AG20443 (cell line): ENCODE results near the gene NFATC1.

Source experiments
- DNase-seq: peaks from one replicate; pipeline ENCODE4 v3.0.0; 2012; ENCODE audit warnings: low spot score, mixed read lengths

NFATC1 gene

GRCh38 chr18:79522451-79523205, 126.9 kb downstream of the NFATC1 start:
- DNase-seq, result no peak

DNA sequence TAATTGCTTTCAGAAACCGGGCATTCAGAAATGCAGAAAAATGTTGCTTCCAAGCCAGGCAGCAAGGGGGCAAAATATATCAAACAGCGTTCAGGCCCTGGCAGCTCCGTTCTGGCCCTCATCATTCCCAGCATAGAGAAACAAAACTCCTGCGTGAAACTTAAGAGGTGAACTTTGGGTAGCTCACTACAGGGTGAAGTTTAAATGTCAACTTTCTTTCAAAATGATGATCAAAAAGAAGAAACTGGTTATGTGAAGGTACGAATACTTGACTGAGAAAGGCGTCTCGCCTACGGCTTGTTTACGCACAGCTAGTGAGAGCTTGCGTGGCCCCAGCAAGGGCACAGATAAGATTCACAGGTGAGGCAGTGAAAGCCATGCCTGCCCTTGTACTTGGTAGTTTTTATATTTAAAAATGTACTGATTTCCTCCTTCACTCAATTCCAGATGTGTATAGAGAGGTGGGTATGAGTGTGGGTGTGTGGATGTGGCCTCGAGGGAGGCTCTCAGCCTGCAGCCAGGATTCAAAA, 127.5 kb downstream of the NFATC1 start:
- DNase-seq, result no peak

DNA sequence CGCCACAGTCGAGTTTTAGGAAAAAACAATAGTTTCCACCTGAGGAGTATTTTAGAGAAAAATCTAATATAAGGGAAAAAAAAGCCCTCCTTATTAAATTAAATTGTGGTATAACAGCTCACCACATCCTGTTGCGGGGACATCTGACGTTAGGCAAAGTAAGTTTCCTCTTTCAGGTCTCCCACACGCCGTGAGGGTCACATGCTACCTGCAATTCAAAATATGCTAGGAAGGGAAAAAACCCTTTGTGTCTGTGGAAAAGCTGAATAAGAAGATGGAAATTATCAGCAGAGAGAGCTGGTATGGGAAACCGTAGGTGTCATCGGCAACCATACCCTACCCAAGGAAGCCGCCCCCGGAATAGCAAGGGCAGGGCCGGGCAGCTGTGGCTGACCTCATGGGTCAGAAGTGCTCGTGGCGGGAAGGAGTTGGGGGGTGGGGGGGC, 128.0 kb downstream of the NFATC1 start:
- DNase-seq, result no peak

DNA sequence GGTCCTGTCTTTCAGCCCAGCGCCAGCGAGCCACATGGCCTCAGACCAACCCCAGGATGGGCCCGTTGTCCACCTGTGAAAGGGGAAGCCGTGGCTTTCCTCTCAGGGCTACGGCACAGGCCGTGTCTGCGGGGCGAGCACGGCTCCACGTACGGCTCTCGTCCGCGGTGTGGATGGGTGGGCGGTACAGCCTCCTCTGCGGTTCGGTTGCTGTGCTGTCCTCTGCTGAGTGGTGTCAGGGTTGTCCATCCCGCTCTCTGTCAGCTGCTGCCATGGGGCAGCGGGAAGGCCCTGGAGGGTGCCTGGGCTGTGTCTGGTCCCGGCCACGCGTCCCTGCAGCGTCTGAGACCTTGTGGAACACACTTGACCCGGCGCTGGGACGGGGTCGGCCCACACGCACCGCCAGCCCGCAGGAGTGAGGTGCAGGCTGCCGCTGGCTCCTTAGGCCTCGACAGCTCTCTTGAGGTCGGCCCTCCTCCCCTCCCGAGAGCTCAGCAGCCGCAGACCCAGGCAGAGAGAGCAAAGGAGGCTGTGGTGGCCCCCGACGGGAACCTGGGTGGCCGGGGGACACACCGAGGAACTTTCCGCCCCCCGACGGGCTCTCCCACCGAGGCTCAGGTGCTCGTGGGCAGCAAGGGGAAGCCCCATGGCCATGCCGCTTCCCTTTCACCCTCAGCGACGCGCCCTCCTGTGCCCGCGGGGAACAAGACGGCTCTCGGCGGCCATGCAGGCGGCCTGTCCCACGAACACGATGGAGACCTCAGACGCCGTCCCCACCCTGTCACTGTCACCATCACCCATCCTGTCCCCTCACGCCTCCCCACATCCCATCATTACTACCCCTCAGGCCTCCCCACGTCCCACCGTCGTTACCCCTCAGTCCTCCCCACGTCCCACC, 128.7 kb downstream of the NFATC1 start:
- DNase-seq, result no peak

GRCh38 chr18:79525556-79526467, 130.1 kb downstream of the NFATC1 start:
- peak; percentile 82 for DNase-seq

- no peak for DNase-seq
Observed at GRCh38 chr18:79526468-79527460, 131.0 kb downstream of the NFATC1 start.

DNA sequence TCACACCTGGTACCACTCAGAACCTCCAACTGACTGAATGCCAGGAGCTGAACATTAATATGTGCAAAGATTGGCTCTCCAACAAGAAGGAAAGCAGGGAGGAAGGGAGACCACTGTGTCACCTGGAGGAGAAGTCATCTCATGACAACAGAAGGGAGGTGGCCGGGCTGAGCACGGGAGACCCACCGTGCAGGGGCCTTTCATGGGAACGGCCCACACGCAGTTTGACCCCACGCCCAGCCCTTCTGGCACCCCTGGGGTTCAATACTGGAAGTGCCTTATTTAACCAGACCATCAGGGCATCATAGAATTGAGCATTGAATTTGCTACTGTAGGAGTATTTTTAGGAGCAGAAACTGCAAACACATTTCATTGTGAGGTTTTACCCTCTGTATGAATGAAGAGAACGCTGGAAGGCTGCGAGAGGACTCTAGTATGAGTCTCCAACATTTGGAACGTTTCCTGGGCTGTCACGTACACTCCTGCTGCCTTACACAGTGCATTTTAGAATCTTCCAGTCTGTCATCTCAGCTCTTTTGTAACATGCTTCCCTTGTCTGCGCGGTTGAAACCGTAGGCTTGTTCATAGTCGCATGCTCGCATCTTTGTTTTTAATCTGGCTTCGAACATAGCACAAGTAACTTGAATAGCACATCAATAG, 132.1 kb downstream of the NFATC1 start:
- no peak for DNase-seq

DNA sequence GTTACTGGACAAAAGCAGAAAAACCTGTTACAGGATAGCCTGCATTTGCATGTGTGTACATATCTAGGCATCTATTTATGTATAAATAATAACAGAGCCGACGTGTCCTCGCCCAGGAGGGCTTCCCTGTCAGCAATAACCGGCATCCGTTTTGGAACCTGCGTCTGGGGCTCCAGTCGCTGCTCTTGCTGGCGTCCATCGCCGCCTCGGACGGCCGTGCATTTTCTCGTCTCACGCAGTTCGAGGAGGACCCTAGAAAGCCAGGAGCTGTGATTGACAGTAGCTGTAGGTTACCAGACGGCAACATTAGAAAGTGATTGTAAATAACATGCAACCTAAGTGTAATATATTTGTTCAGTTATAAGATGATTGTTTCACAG, 132.6 kb downstream of the NFATC1 start:
- DNase-seq, result no peak

- peak; percentile 88 for DNase-seq
Observed at GRCh38 chr18:79528846-79529245, 133.1 kb downstream of the NFATC1 start.

DNA sequence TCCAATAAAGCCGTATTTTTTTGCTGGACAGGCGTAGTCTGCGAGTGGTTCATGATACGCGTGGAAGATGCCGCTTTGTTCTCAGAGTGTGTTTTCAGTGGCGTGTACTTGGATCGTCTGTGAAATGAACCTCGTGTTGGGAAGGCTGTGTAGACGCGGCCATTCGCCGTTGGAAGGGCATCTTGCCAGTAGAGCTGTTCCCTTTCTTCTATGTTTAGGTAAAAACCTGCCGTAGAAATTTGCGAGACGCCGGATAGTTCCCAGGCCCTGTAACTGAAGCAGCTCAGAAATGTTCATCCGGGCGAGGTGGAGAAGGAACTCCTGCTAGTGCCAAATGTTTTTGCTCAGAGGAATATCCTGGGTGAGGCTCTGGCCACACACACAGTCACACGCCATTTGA, 133.6 kb downstream of the NFATC1 start:
- no peak for DNase-seq

GRCh38 chr18:79529991-79530390, 134.3 kb downstream of the NFATC1 start:
- DNase-seq, result no peak

GRCh38 chr18:79530821-79531220, 135.1 kb downstream of the NFATC1 start:
- no peak for DNase-seq

DNA sequence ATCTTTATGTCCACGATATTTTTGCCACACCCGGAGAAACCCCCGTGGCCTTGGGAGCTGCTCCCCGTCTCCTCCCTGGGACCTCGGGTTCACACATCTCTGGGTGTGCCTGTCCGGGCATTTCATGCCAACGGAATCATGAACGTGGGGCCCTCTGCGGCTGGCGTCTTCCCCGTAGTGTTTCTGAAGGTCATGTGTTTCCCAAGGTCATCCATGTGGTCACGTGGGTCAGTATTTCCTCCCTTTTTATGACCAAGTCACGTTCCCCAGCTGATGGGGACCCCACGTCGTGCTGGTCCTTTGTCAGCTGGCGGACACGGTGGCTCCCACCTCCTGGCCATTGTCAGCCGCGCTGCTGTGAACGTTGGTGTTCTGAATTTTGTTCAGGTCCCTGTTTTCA, 135.7 kb downstream of the NFATC1 start:
- no peak for DNase-seq

DNA sequence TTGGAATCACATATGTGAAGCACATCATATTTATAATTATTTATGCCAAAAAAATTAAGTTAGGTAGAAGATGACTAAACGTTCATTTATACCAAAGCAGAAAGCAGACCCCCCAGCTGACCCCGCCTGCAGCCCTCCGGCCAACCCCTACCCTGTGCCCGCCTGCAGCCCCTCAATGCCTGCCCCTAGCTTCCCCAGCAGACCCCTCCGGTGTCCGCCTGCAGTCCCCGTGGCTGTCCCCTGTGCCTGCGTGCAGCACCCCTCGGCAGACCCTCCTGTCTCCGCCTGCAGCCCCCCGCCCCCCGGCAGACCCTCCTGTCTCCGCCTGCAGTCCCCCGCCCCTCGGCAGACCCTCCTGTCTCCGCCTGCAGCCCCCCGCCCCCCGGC, 136.2 kb downstream of the NFATC1 start:
- DNase-seq, result no peak

GRCh38 chr18:79532313-79533007, 136.7 kb downstream of the NFATC1 start:
- no peak for DNase-seq

GRCh38 chr18:79533146-79533545, 137.4 kb downstream of the NFATC1 start:
- no peak for DNase-seq

- DNase-seq, result no peak
Observed at GRCh38 chr18:79533591-79533990, 137.9 kb downstream of the NFATC1 start.

DNA sequence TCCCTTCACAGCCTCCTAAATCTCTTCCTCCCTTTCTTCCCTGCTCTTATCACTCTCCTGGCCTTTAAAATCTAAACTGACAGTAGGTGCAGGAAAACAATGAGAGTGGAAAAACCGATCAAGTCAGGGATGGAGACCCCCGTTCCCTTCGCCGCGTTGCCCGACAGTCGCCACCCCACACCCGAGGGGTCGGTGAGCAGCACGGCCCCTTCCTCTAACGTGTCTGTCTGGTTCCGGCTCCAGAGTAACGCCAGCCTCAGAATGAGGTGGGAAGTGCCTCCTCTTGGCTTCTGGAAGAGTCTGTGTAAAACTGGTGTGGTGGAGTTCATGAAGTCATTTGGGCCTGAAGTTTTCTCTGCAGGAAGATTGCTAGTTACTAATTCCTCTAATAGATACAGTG, 138.6 kb downstream of the NFATC1 start:
- no peak for DNase-seq

DNA sequence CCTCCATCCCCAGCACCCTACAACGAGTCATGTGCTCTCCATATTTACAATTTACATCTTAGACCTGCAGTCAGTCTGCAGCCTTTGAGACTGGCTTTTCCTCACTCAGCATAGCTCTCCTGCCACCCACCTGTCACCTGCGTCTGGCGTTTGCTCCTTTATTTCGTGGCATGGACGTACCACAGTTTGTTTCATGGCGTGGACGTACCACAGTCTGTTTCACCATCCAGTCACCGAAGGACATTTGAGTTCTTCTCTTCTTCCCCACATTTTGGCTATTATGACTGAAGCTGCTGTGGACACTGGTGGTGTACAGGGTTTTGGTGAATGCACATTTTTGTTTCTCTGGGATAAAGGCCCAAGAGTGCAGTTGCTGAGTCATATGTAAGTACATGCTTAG, 142.0 kb downstream of the NFATC1 start:
- no peak for DNase-seq

- no peak for DNase-seq
Observed at GRCh38 chr18:79538635-79539034, 142.9 kb downstream of the NFATC1 start.
